ENCODE measurements around the gene PDCL3. TPM values are rescaled to one million over a fixed set of nuclear protein-coding genes. Genes with fewer than 3 reads are reported as not detected.

PDCL3 gene
- total RNA-seq (2014; rRNA removed; shearing (Covaris generic)): 22.4 and 22.9 TPM in 2 replicates

- peak; percentile 100 for DNase-seq (ENCODE audit: low read depth)
These were observed at the start of gene PDCL3 for GRCh38 chr2:100562613-100563406. Gene PDCL3, plus strand, starts transcription at chr2:100562993. Its CDS starts 75 bp downstream, at chr2:100563068.

GRCh38 chr2:100513650-100514049 is 49.1 kb upstream of the PDCL3 start:
- DNase-seq (ENCODE audit: low read depth): no peak

- DNase-seq (ENCODE audit: low read depth): no peak
These were observed 45.2 kb upstream of the PDCL3 start for GRCh38 chr2:100517556-100517955.

GRCh38 chr2:100518801-100519200 is 44.0 kb upstream of the PDCL3 start:
- DNase-seq (ENCODE audit: low read depth): no peak

- no peak for DNase-seq (ENCODE audit: low read depth)
These were observed 42.6 kb upstream of the PDCL3 start for GRCh38 chr2:100520224-100520623.

GRCh38 chr2:100522430-100522829 is 40.4 kb upstream of the PDCL3 start:
- no peak for DNase-seq (ENCODE audit: low read depth)

GRCh38 chr2:100524331-100524730 is 38.5 kb upstream of the PDCL3 start:
- no peak for DNase-seq (ENCODE audit: low read depth)

- DNase-seq (ENCODE audit: low read depth): no peak
These were observed 35.9 kb upstream of the PDCL3 start for GRCh38 chr2:100526868-100527267.

- no peak for DNase-seq (ENCODE audit: low read depth)
These were observed 35.3 kb upstream of the PDCL3 start for GRCh38 chr2:100527440-100528015.

GRCh38 chr2:100529176-100529575 is 33.6 kb upstream of the PDCL3 start:
- no peak for DNase-seq (ENCODE audit: low read depth)

GRCh38 chr2:100529900-100530299 is 32.9 kb upstream of the PDCL3 start:
- DNase-seq (ENCODE audit: low read depth): peak; percentile 11

GRCh38 chr2:100535855-100536254 is 26.9 kb upstream of the PDCL3 start:
- no peak for DNase-seq (ENCODE audit: low read depth)

GRCh38 chr2:100537918-100538317 is 24.9 kb upstream of the PDCL3 start:
- DNase-seq (ENCODE audit: low read depth): no peak

GRCh38 chr2:100539221-100539620 is 23.6 kb upstream of the PDCL3 start:
- no peak for DNase-seq (ENCODE audit: low read depth)

GRCh38 chr2:100541404-100541803 is 21.4 kb upstream of the PDCL3 start:
- DNase-seq (ENCODE audit: low read depth): no peak

- no peak for DNase-seq (ENCODE audit: low read depth)
These were observed 20.4 kb upstream of the PDCL3 start for GRCh38 chr2:100542418-100542817.

- no peak for DNase-seq (ENCODE audit: low read depth)
These were observed 17.7 kb upstream of the PDCL3 start for GRCh38 chr2:100544911-100545596.

- no peak for DNase-seq (ENCODE audit: low read depth)
These were observed 16.3 kb upstream of the PDCL3 start for GRCh38 chr2:100546469-100546868.

GRCh38 chr2:100548771-100549170 is 14.0 kb upstream of the PDCL3 start:
- no peak for DNase-seq (ENCODE audit: low read depth)

GRCh38 chr2:100551303-100551702 is 11.5 kb upstream of the PDCL3 start:
- DNase-seq (ENCODE audit: low read depth): no peak

- no peak for DNase-seq (ENCODE audit: low read depth)
These were observed 7.9 kb upstream of the PDCL3 start for GRCh38 chr2:100554798-100555407.

GRCh38 chr2:100556746-100557145 is 6.0 kb upstream of the PDCL3 start:
- DNase-seq (ENCODE audit: low read depth): no peak

Measured in RPMI7951 (cell line).